ENCODE results near the gene BMS1.

GRCh38 chr10:42767906-42768305 lies 14.7 kb upstream of the BMS1 start:
- TF ChIP-seq CTCF (IDR thresholded peaks at IDR 0.05; ENCODE audit: low read depth, low read length) (no peak), MYC (IDR thresholded peaks at IDR 0.05; ENCODE audit: low read depth, low read length) (no peak)
